Measurements from ENCODE around the gene ZNF823.
A peak's percentile ranks its signal among the peaks of the same experiment; 100 is the strongest.

ZNF823 gene

DNA sequence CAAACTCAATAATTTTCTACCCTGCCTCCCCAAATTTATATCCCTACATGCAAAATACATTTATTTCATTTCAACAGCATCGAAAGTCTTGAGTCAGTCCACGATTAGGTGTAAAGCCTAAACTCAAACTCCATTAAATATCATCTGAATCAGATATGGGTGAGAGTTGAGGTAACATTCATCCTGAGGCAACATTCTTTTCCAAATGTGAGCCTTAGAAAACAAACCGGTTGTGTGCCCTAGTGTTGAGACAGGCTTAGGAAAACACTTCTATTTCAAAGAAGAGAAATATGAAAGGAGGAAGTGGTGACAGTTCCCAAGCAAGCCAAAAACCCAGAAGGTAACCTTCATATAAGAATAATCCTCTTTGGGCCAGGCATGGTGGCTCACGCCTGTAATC lies 15.9 kb upstream of the ZNF823 start (continued):
- TF ChIP-seq, protein P1, sequence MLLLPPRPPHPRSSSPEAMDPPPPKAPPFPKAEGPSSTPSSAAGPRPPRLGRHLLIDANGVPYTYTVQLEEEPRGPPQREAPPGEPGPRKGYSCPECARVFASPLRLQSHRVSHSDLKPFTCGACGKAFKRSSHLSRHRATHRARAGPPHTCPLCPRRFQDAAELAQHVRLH (tag by site-specific recombination; IDR thresholded peaks at IDR 0.05), result no peak
- TF ChIP-seq KLF8 (tag by site-specific recombination; IDR thresholded peaks at IDR 0.05) (no peak), ZNF670 (tag by site-specific recombination; IDR thresholded peaks at IDR 0.05; ENCODE audit: low read depth) (no peak), ZNF140 (tag by site-specific recombination; IDR thresholded peaks at IDR 0.05) (no peak), ZNF629 (tag by site-specific recombination; IDR thresholded peaks at IDR 0.05) (no peak), ZNF335 (tag by site-specific recombination; conservative IDR thresholded peaks at IDR 0.05) (no peak), MEIS1 (CRISPR knock-in tag; IDR thresholded peaks at IDR 0.05; ENCODE audit: borderline replicate concordance) (no peak), ZFHX2 (tag by site-specific recombination; conservative IDR thresholded peaks at IDR 0.05) (no peak)
- TF ChIP-seq, protein P2, sequence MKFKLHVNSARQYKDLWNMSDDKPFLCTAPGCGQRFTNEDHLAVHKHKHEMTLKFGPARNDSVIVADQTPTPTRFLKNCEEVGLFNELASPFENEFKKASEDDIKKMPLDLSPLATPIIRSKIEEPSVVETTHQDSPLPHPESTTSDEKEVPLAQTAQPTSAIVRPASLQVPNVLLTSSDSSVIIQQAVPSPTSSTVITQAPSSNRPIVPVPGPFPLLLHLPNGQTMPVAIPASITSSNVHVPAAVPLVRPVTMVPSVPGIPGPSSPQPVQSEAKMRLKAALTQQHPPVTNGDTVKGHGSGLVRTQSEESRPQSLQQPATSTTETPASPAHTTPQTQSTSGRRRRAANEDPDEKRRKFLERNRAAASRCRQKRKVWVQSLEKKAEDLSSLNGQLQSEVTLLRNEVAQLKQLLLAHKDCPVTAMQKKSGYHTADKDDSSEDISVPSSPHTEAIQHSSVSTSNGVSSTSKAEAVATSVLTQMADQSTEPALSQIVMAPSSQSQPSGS (tag by site-specific recombination; IDR thresholded peaks at IDR 0.05; ENCODE audit: low read depth), result no peak
- TF ChIP-seq, protein P3, sequence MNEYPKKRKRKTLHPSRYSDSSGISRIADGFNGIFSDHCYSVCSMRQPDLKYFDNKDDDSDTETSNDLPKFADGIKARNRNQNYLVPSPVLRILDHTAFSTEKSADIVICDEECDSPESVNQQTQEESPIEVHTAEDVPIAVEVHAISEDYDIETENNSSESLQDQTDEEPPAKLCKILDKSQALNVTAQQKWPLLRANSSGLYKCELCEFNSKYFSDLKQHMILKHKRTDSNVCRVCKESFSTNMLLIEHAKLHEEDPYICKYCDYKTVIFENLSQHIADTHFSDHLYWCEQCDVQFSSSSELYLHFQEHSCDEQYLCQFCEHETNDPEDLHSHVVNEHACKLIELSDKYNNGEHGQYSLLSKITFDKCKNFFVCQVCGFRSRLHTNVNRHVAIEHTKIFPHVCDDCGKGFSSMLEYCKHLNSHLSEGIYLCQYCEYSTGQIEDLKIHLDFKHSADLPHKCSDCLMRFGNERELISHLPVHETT (tag by site-specific recombination; IDR thresholded peaks at IDR 0.05), result no peak

GRCh38 chr19:11752244-11752736 lies 13.5 kb upstream of the ZNF823 start:
- H3K9me3 ChIP-seq (ENCODE audit: control insufficient read depth, insufficient read depth, low read depth, low read length), result no peaks in the 10 kb centered on the region

DNA sequence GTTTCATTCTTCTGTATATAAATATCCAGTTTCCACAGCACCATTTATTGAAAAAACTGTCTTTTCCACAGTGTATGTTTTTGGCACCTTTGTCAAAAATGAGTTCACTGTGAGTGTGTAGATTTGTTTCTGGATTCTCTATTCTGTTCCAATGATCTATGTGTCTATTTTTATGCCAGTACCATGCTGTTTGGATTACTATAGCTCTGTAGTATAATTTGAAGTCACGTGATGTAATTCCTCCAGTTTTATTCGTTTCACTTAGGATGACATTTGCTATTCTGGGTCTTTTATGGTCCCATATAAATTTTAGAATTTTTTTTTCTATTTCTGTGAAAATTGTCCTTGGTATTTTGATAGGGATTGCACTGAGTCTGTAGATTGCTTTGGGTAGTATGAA lies 11.0 kb upstream of the ZNF823 start:
- ChIA-PET POLR2A (interaction anchor here (0.6 kb wide), 1 partner anchor 301 kb away, joined by 4 read pairs; no protein-coding TSS in a partner anchor), CTCF (no interaction called here)
- Histone ChIP-seq H3K4me1 (ENCODE audit: control insufficient read depth, insufficient read depth, low read length) (no peaks in the 10 kb centered on the region), H3K9me3 (ENCODE audit: control insufficient read depth, insufficient read depth, low read depth, low read length) (no peaks in the 10 kb centered on the region), H3K36me3 (ENCODE audit: control insufficient read depth in 2 of 2, insufficient read depth in 1 of 2, low read length in 2 of 2) (no peaks in the 10 kb centered on the region), H3K4me3 (ENCODE audit: low read depth, low read length) (no peak overlapping the region), H3K27ac (ENCODE audit: extremely low read depth, low read depth, low read length) (no peak overlapping the region)
- TF ChIP-seq ZNF280D (tag by site-specific recombination; IDR thresholded peaks at IDR 0.05) (peak; percentile 38; the same call in 1 of the 2 replicates), SETDB1 (IDR thresholded peaks at IDR 0.05; ENCODE audit: insufficient read length, low read length) (peak; percentile 26), ZNF776 (tag by site-specific recombination; IDR thresholded peaks at IDR 0.05; ENCODE audit: borderline replicate concordance) (no peak), ZNF354C (tag by site-specific recombination; IDR thresholded peaks at IDR 0.05; ENCODE audit: borderline replicate concordance, low read depth) (no peak), ZSCAN23 (tag by site-specific recombination; IDR thresholded peaks at IDR 0.05) (no peak), ZNF514 (tag by site-specific recombination; IDR thresholded peaks at IDR 0.05) (no peak)

More at GRCh38 chr19:11752244-11752736, 13.5 kb upstream of the ZNF823 start:
- POLR2A ChIA-PET, result no interaction called here
- Histone ChIP-seq H3K36me3 (ENCODE audit: control insufficient read depth in 2 of 2, insufficient read depth in 1 of 2, low read length in 2 of 2) (no peaks in the 10 kb centered on the region), H3K4me3 (ENCODE audit: low read depth, low read length) (no peak overlapping the region), H3K4me1 (ENCODE audit: control insufficient read depth, insufficient read depth, low read length) (no peaks in the 10 kb centered on the region), H3K27ac (ENCODE audit: extremely low read depth, low read depth, low read length) (no peak overlapping the region)
- CTCF ChIA-PET, result interaction anchor here (0.6 kb wide), 1 partner anchor 1009 kb away, joined by 3 read pairs; no protein-coding TSS in a partner anchor
- TF ChIP-seq ZNF624 (tag by site-specific recombination; IDR thresholded peaks at IDR 0.05) (no peak), SETDB1 (IDR thresholded peaks at IDR 0.05; ENCODE audit: insufficient read length, low read length) (peak; percentile 93), TCF7L2 (IDR thresholded peaks at IDR 0.05; ENCODE audit: borderline replicate concordance, low read depth, low read length) (no peak)

Measured in HEK293 (cell line).